T-cell (primary cell): ENCODE data around the gene FYCO1. TPM values are rescaled to one million over a fixed set of nuclear protein-coding genes. Genes with fewer than 3 reads are reported as not detected.
"Not testable (repeated sequence)": the region's sequence is repeated elsewhere in the genome, so short reads cannot be mapped to it uniquely, and the experiment has no call there.

Source experiments
- ATAC-seq, 4 experiments: fragments of 200-7000 bp in 3 of 4; fragments of 150-1000 bp in 1 of 4; cut with Tn5 transposase; replicated peaks in 1 of 4; 1 replicate in 3 of 4; 2 replicates in 1 of 4; pipeline ENCODE4 v1.10.0; 2021; ENCODE audit warnings: moderate library complexity in 3 of 4, mild to moderate bottlenecking in 2 of 4, moderate number of reproducible peaks in 1 of 4
- CTCF ChIA-PET, 2 donors: fragments of 300-600 bp; sonication (Branson Sonifier 250); formaldehyde crosslinking; loops; one replicate each; lab custom pipeline; 2022; ENCODE audit warnings: antibody characterized with exemption in 2 of 2; lab: Charles Lee
- POLR2A ChIA-PET, 2 donors: fragments of 300-600 bp; sonication (Branson Sonifier 250); formaldehyde crosslinking; loops; one replicate each; lab custom pipeline; 2022; ENCODE audit warnings: antibody characterized with exemption in 2 of 2; lab: Charles Lee
- DNase-seq, 35 experiments: peaks; one replicate each; pipeline versions ENCODE4 v3.0.0 to v3.0.0-alpha.2; 2013 to 2023
- H3K27ac ChIP-seq: one replicate; pipeline ENCODE4 v1.5.1; 2013; ENCODE audit warnings: low read length
- H3K27me3 ChIP-seq, 2 experiments: replicated peaks in 1 of 2; 1 replicate in 1 of 2; 2 replicates in 1 of 2; pipeline versions ENCODE4 v1.6.1 to v1.7.0; 2013; ENCODE audit warnings: low read length in 1 of 2, mixed read lengths in 1 of 2; ENCODE audit not compliant: control insufficient read depth in 2 of 2, insufficient read depth in 2 of 2; ENCODE audit errors: extremely low read depth in 1 of 2
- H3K36me3 ChIP-seq, 2 donors: 1 replicate in 1 of 2; 2 replicates in 1 of 2; pipeline versions ENCODE4 v1.6.1 to v1.7.0; 2013; ENCODE audit warnings: low read length in 1 of 2; ENCODE audit not compliant: control insufficient read depth in 2 of 2, insufficient read depth in 1 of 2; ENCODE audit errors: extremely low read depth in 1 of 2
- H3K4me1 ChIP-seq, 2 experiments: 1 replicate in 1 of 2; 2 replicates in 1 of 2; pipeline versions ENCODE4 v1.6.1 to v1.7.0; 2013; ENCODE audit warnings: low read length in 2 of 2, mixed read lengths in 1 of 2; ENCODE audit not compliant: insufficient read depth in 2 of 2, control insufficient read depth in 1 of 2; ENCODE audit errors: extremely low read depth in 1 of 2
- H3K4me3 ChIP-seq, 2 donors: 1 replicate in 1 of 2; 2 replicates in 1 of 2; pipeline versions ENCODE4 v1.5.1 to v1.7.0; 2013; ENCODE audit warnings: mild to moderate bottlenecking in 2 of 2, low read length in 1 of 2, moderate library complexity in 1 of 2; ENCODE audit not compliant: control insufficient read depth in 1 of 2; ENCODE audit errors: extremely low read depth in 1 of 2
- H3K9me3 ChIP-seq: 2 replicates; pipeline ENCODE4 v1.7.0; 2013
- H3K27ac Mint-ChIP-seq, 2 donors: one replicate each; pipeline ENCODE4 v1.8.0; 2020 to 2021; ENCODE audit warnings: mild to moderate bottlenecking in 2 of 2, mixed read lengths in 2 of 2
- H3K27me3 Mint-ChIP-seq, 2 donors: one replicate each; pipeline ENCODE4 v1.8.0; 2021 to 2022; ENCODE audit warnings: mixed read lengths in 2 of 2
- H3K36me3 Mint-ChIP-seq: one replicate; pipeline ENCODE4 v1.8.0; 2021; ENCODE audit warnings: mixed read lengths
- H3K4me1 Mint-ChIP-seq, 3 donors: one replicate each; pipeline ENCODE4 v1.8.0; 2020 to 2022; ENCODE audit warnings: mixed read lengths in 3 of 3, mild to moderate bottlenecking in 1 of 3
- H3K4me3 Mint-ChIP-seq, 3 donors: one replicate each; pipeline ENCODE4 v1.8.0; 2020 to 2022; ENCODE audit warnings: mild to moderate bottlenecking in 3 of 3, mixed read lengths in 3 of 3, moderate library complexity in 3 of 3
- H3K9me3 Mint-ChIP-seq, 3 donors: one replicate each; pipeline ENCODE4 v1.8.0; 2020 to 2022; ENCODE audit warnings: mixed read lengths in 3 of 3
- WGBS: methylation state at CpG from one replicate; pipeline ENCODE4 v1.1.5; 2013; ENCODE audit warnings: missing lambda C conversion rate; ENCODE audit not compliant: insufficient coverage; 5-methylcytosine and 5-hydroxymethylcytosine counted together
- total RNA-seq, 35 experiments: library from RNA in 6 of 35; stranded (reverse) in 6 of 35; fragments of 120-200 nt in 1 of 35; gene quantifications; one replicate each; pipeline versions ENCODE4 v1.2.1 to v1.2.4 and lab custom pipeline; 2013 to 2026

The FYCO1 gene
- total RNA-seq (10 to 100 TPM; 24.6 to 46.3 (median 35.0) TPM), total RNA-seq (lab: John Stamatoyannopoulos, UW) (22.9 to 128 (median 81.4) reads per million in 29 experiments)
- total RNA-seq (2013), result 31.3 TPM

DNA sequence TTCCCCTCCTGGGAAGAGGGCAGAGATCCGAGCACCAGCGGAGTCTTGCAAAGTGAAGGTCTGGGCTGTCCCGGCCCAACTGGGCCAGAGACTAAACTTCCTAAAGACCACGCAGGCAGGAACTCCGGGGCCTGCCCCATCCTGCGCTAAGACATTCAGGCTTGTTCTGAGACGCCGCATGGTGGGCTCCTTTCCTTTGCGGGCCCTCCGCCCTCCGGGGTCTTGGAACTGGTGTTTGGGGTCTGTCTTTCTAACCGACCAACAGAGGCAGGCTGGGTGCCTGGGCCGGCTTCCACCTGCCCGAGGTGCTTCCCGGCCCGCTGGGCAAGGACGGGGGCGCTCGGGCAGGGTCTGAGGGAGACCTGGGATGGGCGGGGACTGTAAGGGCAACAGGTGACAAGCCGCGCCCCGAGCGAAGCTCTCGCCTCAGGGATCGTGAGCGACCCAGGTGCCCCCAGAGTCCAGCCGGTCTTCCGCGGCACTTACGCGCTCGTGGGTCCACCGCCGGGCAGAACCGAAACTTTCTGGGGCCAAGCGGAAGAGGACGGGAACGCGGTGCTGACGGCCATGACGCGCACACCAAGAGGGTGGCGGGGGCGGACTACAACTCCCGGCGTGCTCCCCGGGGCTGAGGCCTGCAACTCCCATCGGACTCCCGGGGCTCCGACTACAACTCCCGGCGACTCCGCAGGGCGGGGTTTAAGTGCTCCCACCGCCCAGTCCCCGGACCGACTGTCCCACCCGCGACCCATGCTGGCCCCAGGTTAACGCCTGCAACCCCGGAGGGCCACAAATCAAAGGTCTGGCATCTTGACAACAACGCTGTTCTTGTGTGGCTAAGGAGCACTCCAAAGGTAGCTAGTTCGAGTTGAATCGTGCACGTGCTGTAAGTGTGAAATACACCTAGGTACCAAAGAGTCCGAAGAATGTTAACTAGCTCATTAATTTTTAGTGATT is at the start of gene FYCO1:
Gene FYCO1, minus strand, starts transcription at position 589 of the 957 bp plus-strand sequence. CDS start 10,914 bp downstream, outside the sequence.
- peak within 1 kb of the TSS; percentile 90 to 93 for H3K27ac Mint-ChIP-seq
- H3K27me3 Mint-ChIP-seq, result peaks cover 3 to 8% of the 10 kb centered on the region in 2 donors
- Histone ChIP-seq H3K9me3 (no peaks in the 10 kb centered on the region), H3K4me1 (peaks cover 15 to 54% of the 10 kb centered on the region in 2 experiments), H3K4me3 (peak within 1 kb of the TSS; percentile 72 to 95), H3K36me3 (peaks cover 0 to 2% of the 10 kb centered on the region in 2 donors), H3K27me3 (peaks cover 0 to 6% of the 10 kb centered on the region in 2 experiments), H3K27ac (peak within 1 kb of the TSS; percentile 95)
- peaks cover 9% of the 10 kb centered on the region for H3K36me3 Mint-ChIP-seq
- ChIA-PET POLR2A (interaction anchor here in 1 of 2 donors (0.6 kb wide), 1 partner anchor 20 kb away, joined by 3 read pairs; no protein-coding TSS in a partner anchor), CTCF (interaction anchor here (0.6 to 2.3 kb wide), 9 partner anchors 45 to 106 kb away, joined by 3 to 7 read pairs (median 5); partner anchors contain the start of gene CXCR6 (in 1 of the 2))
- 1% methylated on average over 59 of the region's 67 CpGs for WGBS
- peak within 1 kb of the TSS; percentile 82 to 90 (median 84) for H3K4me3 Mint-ChIP-seq
- ATAC-seq (peak; percentile 88 to 96 (median 94)), DNase-seq (peak; percentile 67 to 93 (median 83))
- peaks cover 30 to 48% (median 47%) of the 10 kb centered on the region in 3 donors for H3K4me1 Mint-ChIP-seq
- no peaks in the 10 kb centered on the region for H3K9me3 Mint-ChIP-seq

DNA sequence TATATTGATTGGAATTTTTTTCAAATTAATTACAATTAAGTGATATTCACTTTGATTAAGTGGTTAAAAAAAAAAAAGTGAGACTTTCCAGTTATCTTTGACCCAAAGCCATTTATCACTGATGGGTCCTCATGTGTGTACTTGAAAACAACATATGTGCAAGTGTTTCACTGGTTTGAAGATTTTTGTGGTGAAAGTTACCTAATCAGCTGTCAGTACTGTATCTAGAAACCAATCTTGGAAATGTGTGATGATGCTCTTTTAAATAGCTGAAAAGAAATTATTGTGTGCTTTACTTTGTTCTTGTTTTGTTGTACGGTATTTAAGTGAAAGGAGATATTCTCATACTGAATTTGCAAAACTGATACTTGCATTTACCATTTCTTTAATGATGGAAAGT is 43.3 kb upstream of the FYCO1 start:
- peaks cover 0 to 7% (median 0%) of the 10 kb centered on the region in 3 donors for H3K9me3 Mint-ChIP-seq
- Histone ChIP-seq H3K36me3 (no peaks in the 10 kb centered on the region), H3K27me3 (no peaks in the 10 kb centered on the region), H3K9me3 (no peaks in the 10 kb centered on the region), H3K4me3 (no peak overlapping the region), H3K27ac (no peak overlapping the region), H3K4me1 (no peaks in the 10 kb centered on the region)
- ATAC-seq (no peak), DNase-seq (no peak)
- POLR2A ChIA-PET, result no interaction called here
- WGBS, result no CpG with 5 or more reads among the region's 1 CpG
- H3K4me1 Mint-ChIP-seq, result no peaks in the 10 kb centered on the region
- H3K27me3 Mint-ChIP-seq, result peaks cover 0 to 3% of the 10 kb centered on the region in 2 donors
- no peak overlapping the region for H3K27ac Mint-ChIP-seq
- CTCF ChIA-PET, result no interaction called here
- no peak overlapping the region for H3K4me3 Mint-ChIP-seq
- peaks cover 3% of the 10 kb centered on the region for H3K36me3 Mint-ChIP-seq

DNA sequence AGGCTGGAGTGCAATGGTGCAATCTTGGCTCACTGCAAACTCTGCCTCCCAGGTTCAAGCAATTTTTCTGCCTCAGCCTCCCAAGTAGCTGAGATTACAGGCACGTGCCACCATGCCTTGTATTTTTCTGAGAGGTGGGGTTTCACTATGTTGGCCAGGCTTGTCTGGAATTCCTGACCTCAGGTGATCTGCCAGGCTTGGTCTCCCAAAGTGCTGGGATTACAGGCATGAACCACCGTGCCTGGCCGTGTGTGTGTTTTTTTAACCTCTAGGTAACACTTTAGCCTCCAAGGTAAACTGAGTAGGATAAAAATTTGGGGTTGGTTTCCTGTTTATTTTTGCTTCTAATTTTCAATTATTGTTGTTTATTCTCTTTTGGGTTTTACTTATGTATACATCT is 42.4 kb upstream of the FYCO1 start:
- H3K4me1 ChIP-seq, H3K27ac ChIP-seq, H3K27me3 Mint-ChIP-seq, POLR2A ChIA-PET, H3K9me3 Mint-ChIP-seq, H3K36me3 ChIP-seq, H3K27ac Mint-ChIP-seq, H3K4me1 Mint-ChIP-seq, H3K9me3 ChIP-seq, H3K4me3 ChIP-seq, H3K27me3 ChIP-seq, ATAC-seq, H3K4me3 Mint-ChIP-seq, DNase-seq, H3K36me3 Mint-ChIP-seq: not testable (repeated sequence)
- no CpG with 5 or more reads among the region's 3 CpGs for WGBS
- CTCF ChIA-PET, result interaction anchor here in 1 of 2 donors (0.7 kb wide), 1 partner anchor 54 kb away, joined by 3 read pairs; no protein-coding TSS in a partner anchor

DNA sequence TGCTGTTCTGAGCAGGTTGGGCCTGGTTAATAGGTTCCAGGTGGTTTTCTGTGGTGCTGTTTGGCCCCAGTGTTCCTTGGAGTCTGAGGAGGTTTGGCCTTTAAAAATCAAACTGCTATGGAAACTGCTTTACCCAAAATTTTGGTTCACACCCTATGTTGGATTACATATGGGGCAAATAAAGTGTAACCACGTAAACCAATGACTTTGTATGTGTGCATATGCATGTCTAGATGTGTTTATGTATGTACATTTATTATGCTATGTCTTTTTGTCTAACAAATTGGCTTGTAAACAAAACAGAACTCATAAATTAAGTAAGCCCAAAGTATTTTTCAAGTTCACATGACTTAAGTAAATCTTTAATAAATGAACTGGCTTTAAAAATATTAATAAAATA is 40.6 kb upstream of the FYCO1 start:
- CTCF ChIA-PET, result no interaction called here
- peaks cover 0 to 3% of the 10 kb centered on the region in 2 donors for H3K27me3 Mint-ChIP-seq
- Histone ChIP-seq H3K4me1 (no peaks in the 10 kb centered on the region), H3K36me3 (no peaks in the 10 kb centered on the region), H3K9me3 (no peaks in the 10 kb centered on the region), H3K27ac (no peak overlapping the region), H3K4me3 (no peak overlapping the region), H3K27me3 (no peaks in the 10 kb centered on the region)
- H3K27ac Mint-ChIP-seq, result no peak overlapping the region
- H3K4me1 Mint-ChIP-seq, result no peaks in the 10 kb centered on the region
- no peaks in the 10 kb centered on the region for H3K36me3 Mint-ChIP-seq
- no CpG with 5 or more reads among the region's 1 CpG for WGBS
- H3K9me3 Mint-ChIP-seq, result no peaks in the 10 kb centered on the region
- DNase-seq (no peak), ATAC-seq (no peak)
- POLR2A ChIA-PET, result no interaction called here
- no peak overlapping the region for H3K4me3 Mint-ChIP-seq

DNA sequence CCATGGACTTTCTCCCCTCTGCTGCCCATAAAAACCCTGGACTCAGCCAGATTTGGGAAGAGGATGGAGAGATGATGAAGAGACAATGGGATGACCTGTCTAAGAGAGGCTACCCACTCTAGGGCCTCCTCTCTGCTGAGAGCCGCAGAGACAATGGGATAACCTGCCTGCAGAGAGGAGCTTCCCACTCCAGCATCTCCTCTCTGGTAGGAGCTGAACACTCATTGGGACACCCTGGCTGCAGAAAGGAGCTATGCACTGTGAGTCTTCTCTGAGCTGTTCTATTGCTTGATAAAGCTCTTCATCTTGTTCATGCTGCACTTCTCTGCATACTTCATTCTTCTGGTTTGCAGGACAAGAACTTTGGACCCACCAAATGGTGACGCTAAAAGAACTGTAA is 36.1 kb upstream of the FYCO1 start:
- no peak overlapping the region for H3K27ac ChIP-seq
- no peaks in the 10 kb centered on the region for H3K4me1 ChIP-seq
- no peaks in the 10 kb centered on the region for H3K36me3 ChIP-seq
- Mint-ChIP-seq H3K27me3 (no peaks in the 10 kb centered on the region), H3K27ac (no peak overlapping the region), H3K4me1 (peaks cover 0 to 4% (median 0%) of the 10 kb centered on the region in 3 donors), H3K36me3 (no peaks in the 10 kb centered on the region), H3K4me3 (no peak overlapping the region), H3K9me3 (peaks cover 0 to 9% (median 6%) of the 10 kb centered on the region in 3 donors)
- H3K4me3 ChIP-seq, result no peak overlapping the region
- DNase-seq, result no peak
- 79% methylated on average over 2 of the region's 2 CpGs for whole genome bisulfite sequencing
- peaks cover 2% of the 10 kb centered on the region for H3K9me3 ChIP-seq
- POLR2A ChIA-PET, result no interaction called here
- CTCF ChIA-PET, result no interaction called here
- ATAC-seq, result no peak
- no peaks in the 10 kb centered on the region for H3K27me3 ChIP-seq

DNA sequence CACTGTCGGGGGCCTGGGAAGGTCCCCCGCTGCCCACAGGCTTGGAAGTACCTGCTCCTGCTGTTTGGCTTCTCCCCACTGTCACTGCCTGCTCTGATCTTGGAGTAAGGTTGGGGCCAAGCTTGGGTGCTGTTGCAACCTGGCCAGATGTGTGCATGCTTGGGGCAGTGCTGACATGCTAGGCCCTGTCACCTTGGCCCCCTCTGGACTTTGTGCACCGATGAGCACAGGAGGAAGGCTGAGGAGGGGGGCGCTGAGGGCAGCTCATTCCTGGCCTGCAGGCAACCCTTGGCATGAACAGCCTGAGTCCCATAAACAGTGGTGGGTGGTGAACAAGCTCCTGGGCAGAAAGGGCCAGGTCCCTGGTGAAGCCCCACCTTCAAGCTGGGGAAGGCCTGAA is 35.6 kb upstream of the FYCO1 start:
- 82% methylated on average over 2 of the region's 4 CpGs for WGBS
- DNase-seq (no peak), ATAC-seq (no peak)
- no peak overlapping the region for H3K27ac ChIP-seq
- H3K9me3 Mint-ChIP-seq, result peaks cover 0 to 9% (median 6%) of the 10 kb centered on the region in 3 donors
- no peaks in the 10 kb centered on the region for H3K36me3 ChIP-seq
- no peaks in the 10 kb centered on the region for H3K4me1 ChIP-seq
- H3K36me3 Mint-ChIP-seq, result no peaks in the 10 kb centered on the region
- ChIA-PET CTCF (no interaction called here), POLR2A (no interaction called here)
- no peaks in the 10 kb centered on the region for H3K27me3 ChIP-seq
- peaks cover 2% of the 10 kb centered on the region for H3K9me3 ChIP-seq
- H3K4me1 Mint-ChIP-seq, result peaks cover 0 to 4% (median 0%) of the 10 kb centered on the region in 3 donors
- no peak overlapping the region for H3K27ac Mint-ChIP-seq
- no peak overlapping the region for H3K4me3 ChIP-seq
- no peak overlapping the region for H3K4me3 Mint-ChIP-seq
- H3K27me3 Mint-ChIP-seq, result no peaks in the 10 kb centered on the region
